ENCODE data around the gene LAX1. TPM values are rescaled to one million over a fixed set of nuclear protein-coding genes. Genes with fewer than 3 reads are reported as not detected.
"Not testable (repeated sequence)": the region's sequence is repeated elsewhere in the genome, so short reads cannot be mapped to it uniquely, and the experiment has no call there.

The LAX1 gene, protein sequence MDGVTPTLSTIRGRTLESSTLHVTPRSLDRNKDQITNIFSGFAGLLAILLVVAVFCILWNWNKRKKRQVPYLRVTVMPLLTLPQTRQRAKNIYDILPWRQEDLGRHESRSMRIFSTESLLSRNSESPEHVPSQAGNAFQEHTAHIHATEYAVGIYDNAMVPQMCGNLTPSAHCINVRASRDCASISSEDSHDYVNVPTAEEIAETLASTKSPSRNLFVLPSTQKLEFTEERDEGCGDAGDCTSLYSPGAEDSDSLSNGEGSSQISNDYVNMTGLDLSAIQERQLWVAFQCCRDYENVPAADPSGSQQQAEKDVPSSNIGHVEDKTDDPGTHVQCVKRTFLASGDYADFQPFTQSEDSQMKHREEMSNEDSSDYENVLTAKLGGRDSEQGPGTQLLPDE
- 1 to 10 TPM; 7.2 to 7.7 TPM for total RNA-seq

DNA sequence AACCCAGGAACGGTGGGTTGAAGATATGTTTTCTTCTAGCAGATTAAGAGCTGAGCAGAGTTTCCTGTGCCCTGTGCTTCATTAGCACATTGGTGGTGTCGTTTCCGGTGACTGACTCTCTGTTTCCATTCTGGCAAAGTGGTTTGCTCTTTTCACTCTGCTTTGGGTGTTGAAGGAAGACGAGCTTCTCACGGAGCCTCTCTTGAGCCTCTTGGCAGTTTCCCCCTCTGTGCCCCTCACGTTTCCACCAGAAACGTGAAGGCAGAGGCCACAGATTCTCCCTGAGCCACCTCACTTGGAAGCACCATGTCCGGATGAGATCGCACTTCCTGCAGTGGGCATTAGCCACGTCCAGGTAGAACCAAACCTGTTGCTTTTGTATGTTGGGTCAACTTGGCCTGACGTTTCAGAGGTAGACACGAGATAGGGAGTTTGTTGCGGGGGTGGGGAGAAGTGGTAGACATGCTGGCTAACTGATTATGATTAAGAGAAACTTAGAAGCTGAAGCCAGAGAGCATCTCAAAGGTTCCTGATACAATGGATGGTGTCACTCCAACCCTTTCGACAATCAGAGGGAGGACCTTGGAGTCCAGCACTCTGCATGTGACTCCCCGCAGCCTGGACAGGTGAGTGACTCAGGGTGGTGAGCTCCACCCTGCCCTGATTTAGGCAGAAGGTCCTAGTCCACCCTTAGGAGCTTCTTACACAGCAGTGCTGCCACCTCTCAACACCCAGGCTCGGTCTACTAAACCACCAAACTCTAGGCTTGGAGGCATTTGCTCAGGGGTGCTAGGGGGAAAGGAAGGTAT, at the start of gene LAX1:
TSS of gene LAX1 (plus strand) at position 155 of the 809 bp plus-strand sequence. CDS start at position 538, 383 bp downstream.
- peak; percentile 86 to 92 for ATAC-seq
- peak within 1 kb of the TSS; percentile 98 for H3K4me3 Mint-ChIP-seq
- no peaks in the 10 kb centered on the region for H3K36me3 Mint-ChIP-seq
- DNase-seq (ENCODE audit: low spot score), result peak; percentile 83
- H3K9me3 Mint-ChIP-seq, result no peaks in the 10 kb centered on the region
- H3K4me1 Mint-ChIP-seq (ENCODE audit: low read depth in 2 of 2), result peaks cover 38 to 43% of the 10 kb centered on the region in 2 donors
- H3K27me3 Mint-ChIP-seq, result no peaks in the 10 kb centered on the region
- H3K27ac Mint-ChIP-seq, result peak within 1 kb of the TSS; percentile 95 to 97

DNA sequence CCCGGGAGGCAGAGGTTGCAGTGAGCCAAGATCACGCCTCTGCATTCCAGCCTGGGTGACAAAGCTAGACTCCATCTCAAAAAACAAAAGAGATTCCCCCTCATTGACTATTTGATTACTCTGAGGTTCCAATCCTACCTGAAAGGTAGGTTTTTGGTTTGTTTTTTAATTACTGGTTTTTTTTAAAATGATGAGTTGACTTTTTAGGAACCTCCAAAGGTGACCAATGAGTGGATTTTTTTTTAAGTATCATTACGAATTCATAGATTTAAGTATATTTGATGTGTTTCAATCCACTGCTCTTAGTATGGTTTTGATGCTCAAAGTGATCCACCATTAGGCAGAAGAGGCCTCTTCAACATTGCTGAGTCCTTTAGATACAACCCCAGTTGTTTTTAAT, 47.9 kb upstream of the LAX1 start:
- H3K36me3 Mint-ChIP-seq, result peaks cover 9% of the 10 kb centered on the region

DNA sequence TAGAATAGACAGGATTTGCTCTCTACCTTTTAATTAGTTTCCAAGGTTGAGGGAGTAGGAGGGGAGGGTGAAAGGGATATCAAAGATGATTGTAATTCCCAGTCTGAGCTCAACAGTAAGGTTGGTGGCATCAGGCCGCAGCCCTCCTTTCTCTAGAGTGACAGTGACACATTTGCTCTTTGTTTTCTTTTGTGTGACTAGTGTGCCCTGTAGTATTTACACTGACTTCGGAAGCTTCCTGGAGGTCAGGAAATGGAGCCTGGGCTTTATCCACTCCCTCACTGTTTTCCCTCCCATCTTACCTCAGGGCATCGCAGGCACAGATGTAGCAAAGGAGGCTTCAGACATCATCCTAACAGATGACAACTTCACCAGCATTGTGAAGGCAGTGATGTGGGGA, 44.7 kb upstream of the LAX1 start:
- Mint-ChIP-seq H3K9me3 (no peaks in the 10 kb centered on the region), H3K27ac (no peak overlapping the region), H3K4me1 (ENCODE audit: low read depth in 2 of 2) (peaks cover 0 to 3% of the 10 kb centered on the region in 2 donors), H3K27me3 (no peaks in the 10 kb centered on the region), H3K4me3 (no peak overlapping the region), H3K36me3 (peaks cover 22% of the 10 kb centered on the region)
- ATAC-seq, result no peak
- DNase-seq (ENCODE audit: low spot score), result no peak

More for the DNA sequence above, 47.9 kb upstream of the LAX1 start:
- ATAC-seq (no peak), DNase-seq (ENCODE audit: low spot score) (no peak)
- Mint-ChIP-seq H3K27ac (no peak overlapping the region), H3K4me3 (no peak overlapping the region), H3K4me1 (ENCODE audit: low read depth in 2 of 2) (no peaks in the 10 kb centered on the region), H3K9me3 (no peaks in the 10 kb centered on the region), H3K27me3 (no peaks in the 10 kb centered on the region)

DNA sequence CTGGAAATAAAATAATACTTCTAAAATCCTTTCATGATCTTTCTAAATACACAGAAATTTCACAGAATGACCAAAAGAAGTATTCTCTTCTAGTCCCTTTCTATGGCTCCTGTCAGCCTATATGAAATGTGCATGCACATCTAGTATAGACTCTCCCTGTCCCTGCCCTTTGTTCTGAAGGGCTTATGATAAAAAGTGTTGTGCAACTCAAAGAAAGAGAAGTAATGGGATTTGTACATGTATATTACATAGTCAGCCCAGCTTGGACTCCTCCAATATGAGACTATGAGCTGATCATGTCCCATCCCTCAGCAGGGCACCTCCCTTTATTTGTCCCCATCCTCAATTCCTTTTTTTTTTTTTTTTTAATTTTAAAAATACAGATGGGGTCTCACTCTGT, 42.1 kb upstream of the LAX1 start:
- peak overlapping the region in 1 of 2 donors; percentile 5 for H3K27ac Mint-ChIP-seq
- H3K4me1 Mint-ChIP-seq (ENCODE audit: low read depth in 2 of 2), result peaks cover 5 to 12% of the 10 kb centered on the region in 2 donors
- H3K9me3 Mint-ChIP-seq, result no peaks in the 10 kb centered on the region
- ATAC-seq (no peak), DNase-seq (ENCODE audit: low spot score) (no peak)
- H3K27me3 Mint-ChIP-seq, result no peaks in the 10 kb centered on the region
- no peak overlapping the region for H3K4me3 Mint-ChIP-seq
- peaks cover 39% of the 10 kb centered on the region for H3K36me3 Mint-ChIP-seq

DNA sequence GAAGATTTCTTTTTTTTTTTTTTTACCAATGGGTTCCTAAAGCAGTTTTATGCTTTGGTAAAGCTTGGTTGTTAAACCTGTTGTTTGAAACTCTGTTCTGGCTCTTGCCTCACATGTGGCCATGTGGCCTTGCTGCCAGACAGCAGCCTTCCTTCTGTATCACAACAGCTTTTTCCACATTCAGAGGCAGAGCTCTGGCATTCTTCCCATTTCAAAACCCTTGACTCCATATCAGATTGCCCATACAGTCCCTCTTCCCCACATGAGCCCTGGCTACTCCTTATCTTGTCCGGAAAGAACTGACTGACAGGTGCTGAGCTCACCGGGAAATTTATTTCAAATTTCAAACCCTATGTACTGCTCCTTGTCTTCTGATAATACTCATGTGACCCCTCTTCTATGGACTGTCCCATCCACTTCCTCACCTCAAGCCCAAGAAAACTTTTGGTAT, 38.5 kb upstream of the LAX1 start:
- peak overlapping the region; percentile 65 to 74 for H3K27ac Mint-ChIP-seq
- H3K4me3 Mint-ChIP-seq, result no peak overlapping the region
- DNase-seq (ENCODE audit: low spot score), result no peak
- H3K27me3 Mint-ChIP-seq, result no peaks in the 10 kb centered on the region
- peaks cover 45% of the 10 kb centered on the region for H3K36me3 Mint-ChIP-seq
- H3K9me3 Mint-ChIP-seq, result no peaks in the 10 kb centered on the region
- H3K4me1 Mint-ChIP-seq (ENCODE audit: low read depth in 2 of 2), result peaks cover 16 to 23% of the 10 kb centered on the region in 2 donors
- ATAC-seq, result no peak

DNA sequence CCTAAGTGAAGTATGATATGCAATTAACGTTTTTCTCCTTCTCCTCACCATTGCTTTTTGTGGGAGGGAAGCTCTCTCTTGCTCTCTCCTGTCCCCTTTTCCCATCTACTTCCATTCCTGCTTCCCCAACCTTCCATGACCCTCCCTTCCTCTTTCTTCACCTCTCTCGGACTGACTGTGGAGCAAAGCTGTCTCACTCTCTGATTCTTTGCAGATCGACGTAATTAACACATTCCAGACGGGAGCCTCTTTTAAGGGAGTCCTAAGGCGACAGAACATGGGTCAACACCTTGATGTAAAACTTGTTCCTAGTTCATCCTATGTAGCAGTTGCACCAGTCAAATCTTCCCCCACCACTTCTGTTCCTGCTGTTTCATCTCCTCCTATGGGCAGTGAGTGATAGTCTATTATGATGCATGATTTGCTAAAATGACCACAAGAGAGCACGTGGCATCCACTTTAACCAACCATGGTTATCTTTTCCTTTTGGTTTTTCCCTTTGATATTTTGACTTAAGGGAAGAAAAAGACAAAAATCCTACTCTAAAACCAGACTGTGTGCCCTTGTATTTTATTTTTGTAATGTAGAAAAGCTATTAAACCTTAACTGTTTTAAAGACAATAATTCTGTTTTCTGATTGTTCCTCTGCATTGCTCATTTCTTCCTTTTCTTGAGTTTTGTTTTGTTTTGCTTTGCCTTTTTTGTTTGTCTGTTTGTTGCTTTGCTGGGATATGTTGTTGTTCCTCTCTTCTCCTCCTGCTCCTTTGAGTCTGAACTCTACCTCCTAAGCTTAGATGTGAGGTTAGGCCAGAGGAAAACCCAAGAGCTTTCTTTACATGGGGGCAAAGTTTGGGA, 31.7 kb upstream of the LAX1 start:
- no peak for ATAC-seq

DNA sequence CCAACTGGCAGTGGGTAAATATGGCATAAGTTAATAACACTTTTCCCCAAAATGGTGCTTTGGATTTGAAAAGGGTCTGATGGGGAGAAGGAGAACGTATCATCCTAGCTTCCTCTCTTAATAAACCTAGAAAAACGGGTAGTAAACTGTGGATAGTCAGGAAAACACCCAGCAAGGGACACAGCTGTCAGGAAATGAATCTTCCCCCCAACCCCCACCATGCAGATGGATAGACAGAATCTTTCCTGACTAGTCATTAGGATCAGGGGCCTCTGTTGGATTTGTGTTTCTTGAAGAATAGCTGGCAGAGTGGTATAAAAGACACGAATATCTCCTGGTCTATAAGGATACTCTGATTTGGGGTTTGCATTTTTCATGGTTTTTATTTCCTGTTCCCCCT, 22.5 kb upstream of the LAX1 start:
- DNase-seq (ENCODE audit: low spot score) (no peak), ATAC-seq (no peak)
- peaks cover 23 to 37% of the 10 kb centered on the region in 2 donors for H3K4me1 Mint-ChIP-seq (ENCODE audit: low read depth in 2 of 2)
- no peaks in the 10 kb centered on the region for H3K27me3 Mint-ChIP-seq
- H3K9me3 Mint-ChIP-seq, result no peaks in the 10 kb centered on the region
- H3K4me3 Mint-ChIP-seq, result no peak overlapping the region
- peaks cover 39% of the 10 kb centered on the region for H3K36me3 Mint-ChIP-seq
- H3K27ac Mint-ChIP-seq, result peak overlapping the region in 1 of 2 donors; percentile 80

More for the DNA sequence above, 31.7 kb upstream of the LAX1 start:
- no peaks in the 10 kb centered on the region for H3K27me3 Mint-ChIP-seq
- peaks cover 26% of the 10 kb centered on the region for H3K36me3 Mint-ChIP-seq
- H3K4me3 Mint-ChIP-seq, result no peak overlapping the region
- peaks cover 23 to 24% of the 10 kb centered on the region in 2 donors for H3K4me1 Mint-ChIP-seq (ENCODE audit: low read depth in 2 of 2)
- no peaks in the 10 kb centered on the region for H3K9me3 Mint-ChIP-seq
- no peak for DNase-seq (ENCODE audit: low spot score)
- H3K27ac Mint-ChIP-seq, result peak overlapping the region; percentile 24 to 67

DNA sequence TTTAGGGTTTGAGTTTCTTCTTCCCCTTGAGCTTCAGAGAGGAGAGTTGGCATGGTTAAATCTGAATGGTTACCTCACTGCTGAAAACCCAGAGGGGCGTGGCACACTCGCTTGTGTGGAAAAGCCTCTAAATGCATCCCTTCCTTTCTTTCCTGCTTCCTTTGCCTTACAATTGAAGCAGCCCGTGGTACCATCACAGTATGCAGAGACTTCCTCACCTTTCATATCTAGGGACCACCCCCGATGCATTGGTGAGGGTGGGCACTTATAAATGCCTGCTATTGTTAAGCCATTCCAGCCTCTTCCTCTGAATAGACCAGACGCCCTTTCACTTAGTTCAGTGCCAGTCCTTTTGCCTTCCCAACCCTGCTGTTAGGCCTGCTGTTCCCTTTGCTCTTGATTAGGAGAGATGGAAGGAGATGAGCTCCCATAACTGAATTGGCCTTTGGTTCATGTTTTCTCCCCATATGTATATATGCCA, 21.9 kb upstream of the LAX1 start:
- Mint-ChIP-seq H3K27ac (peak overlapping the region; percentile 80 to 96), H3K9me3 (no peaks in the 10 kb centered on the region), H3K4me3 (no peak overlapping the region), H3K27me3 (no peaks in the 10 kb centered on the region), H3K4me1 (ENCODE audit: low read depth in 2 of 2) (peaks cover 23 to 35% of the 10 kb centered on the region in 2 donors), H3K36me3 (peaks cover 39% of the 10 kb centered on the region)
- DNase-seq (ENCODE audit: low spot score) (no peak), ATAC-seq (no peak)

DNA sequence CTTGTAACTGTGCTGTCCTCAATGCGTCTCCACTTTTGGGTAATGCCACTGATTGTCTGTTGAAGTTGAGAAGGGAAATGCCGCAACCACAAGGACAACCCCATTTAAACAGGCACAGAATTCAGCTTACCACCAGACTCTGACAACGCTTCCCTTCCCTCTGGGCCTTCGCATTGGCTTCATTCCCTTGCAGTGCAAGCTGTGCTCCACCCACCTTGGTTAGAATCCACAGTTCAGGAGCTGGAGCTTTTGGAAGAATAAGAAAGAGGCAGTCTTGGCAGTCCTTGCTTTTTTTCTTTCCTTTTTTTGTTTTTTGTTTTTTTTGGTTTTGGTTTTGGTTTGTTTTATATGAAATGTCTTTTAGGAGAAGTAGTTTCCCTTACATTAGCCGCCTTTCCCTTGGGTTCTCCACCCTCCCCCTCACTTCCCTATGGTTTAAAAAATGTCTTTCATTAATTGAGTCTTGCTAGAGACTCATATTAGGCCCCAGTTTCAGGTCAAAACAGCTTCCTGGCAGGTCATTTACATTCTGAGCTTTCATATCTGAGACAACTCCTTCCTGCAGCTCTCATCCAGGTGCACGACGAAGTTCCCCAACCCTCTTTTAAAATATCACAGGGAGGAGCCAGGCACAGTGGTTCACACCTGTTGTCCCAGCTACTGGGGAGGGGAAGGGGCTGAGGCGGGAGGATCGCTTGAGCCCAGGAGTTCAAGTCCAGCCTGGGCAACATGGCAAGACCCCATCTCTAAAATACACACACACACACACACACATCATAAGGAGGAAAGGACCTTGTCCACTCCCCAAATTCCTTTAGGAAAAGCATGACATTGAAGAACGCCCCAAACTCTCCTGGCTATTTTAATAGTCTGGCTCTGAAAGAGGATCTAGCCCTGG, 20.7 kb upstream of the LAX1 start:
- Mint-ChIP-seq H3K4me1 (ENCODE audit: low read depth in 2 of 2) (peaks cover 18 to 29% of the 10 kb centered on the region in 2 donors), H3K27ac (peak overlapping the region; percentile 80 to 96), H3K9me3 (no peaks in the 10 kb centered on the region), H3K27me3 (no peaks in the 10 kb centered on the region), H3K36me3 (peaks cover 30% of the 10 kb centered on the region), H3K4me3 (peak overlapping the region; percentile 41)
- no peak for DNase-seq (ENCODE audit: low spot score)
- peak; percentile 46 to 77 for ATAC-seq

DNA sequence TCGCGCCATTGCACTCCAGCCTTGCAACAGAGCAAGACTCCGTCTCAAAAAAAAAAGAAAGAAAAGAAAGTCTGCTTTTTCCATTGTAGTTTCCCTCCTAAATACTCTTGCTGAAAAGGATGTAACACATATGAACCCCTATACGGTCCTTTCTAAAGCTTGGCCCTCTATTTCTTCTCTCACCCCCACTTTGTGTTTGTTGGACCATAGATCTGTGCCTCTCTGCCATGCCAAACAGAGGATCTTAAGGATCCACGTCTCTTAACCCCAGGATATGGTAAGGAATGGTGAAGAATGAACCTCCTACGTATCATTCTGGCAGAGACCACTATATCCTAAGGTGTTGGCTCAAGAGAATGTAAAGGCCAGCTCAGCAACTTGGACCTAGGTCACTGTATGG, 18.7 kb upstream of the LAX1 start:
- Mint-ChIP-seq H3K4me3 (no peak overlapping the region), H3K9me3 (no peaks in the 10 kb centered on the region), H3K36me3 (peaks cover 16% of the 10 kb centered on the region), H3K4me1 (ENCODE audit: low read depth in 2 of 2) (peaks cover 18 to 27% of the 10 kb centered on the region in 2 donors), H3K27ac (peak overlapping the region in 1 of 2 donors; percentile 61), H3K27me3 (no peaks in the 10 kb centered on the region)
- DNase-seq (ENCODE audit: low spot score), result no peak
- ATAC-seq, result no peak

DNA sequence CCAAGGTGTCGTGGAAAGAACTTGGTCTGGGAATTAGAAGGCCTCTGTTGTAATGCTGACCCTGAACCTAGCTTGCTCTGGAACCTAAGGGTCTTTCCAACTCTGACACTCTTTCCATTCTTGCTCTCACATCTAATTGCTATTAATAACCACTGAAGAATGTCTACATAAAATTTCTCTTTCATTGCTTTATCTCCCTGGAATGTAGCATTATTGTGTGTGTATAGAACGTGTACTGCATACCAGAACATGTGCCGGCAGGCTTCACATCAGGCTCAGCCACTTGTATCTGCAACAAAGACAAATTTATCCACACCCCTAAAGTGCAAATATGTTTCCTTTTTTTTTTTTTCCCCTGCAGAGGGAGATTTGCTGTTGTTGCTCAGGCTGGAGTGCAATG, 13.9 kb upstream of the LAX1 start:
- Mint-ChIP-seq H3K4me3 (no peak overlapping the region), H3K36me3 (no peaks in the 10 kb centered on the region), H3K27ac (no peak overlapping the region), H3K4me1 (ENCODE audit: low read depth in 2 of 2) (peaks cover 9 to 18% of the 10 kb centered on the region in 2 donors), H3K9me3 (no peaks in the 10 kb centered on the region), H3K27me3 (no peaks in the 10 kb centered on the region)
- DNase-seq (ENCODE audit: low spot score) (no peak), ATAC-seq (no peak)

DNA sequence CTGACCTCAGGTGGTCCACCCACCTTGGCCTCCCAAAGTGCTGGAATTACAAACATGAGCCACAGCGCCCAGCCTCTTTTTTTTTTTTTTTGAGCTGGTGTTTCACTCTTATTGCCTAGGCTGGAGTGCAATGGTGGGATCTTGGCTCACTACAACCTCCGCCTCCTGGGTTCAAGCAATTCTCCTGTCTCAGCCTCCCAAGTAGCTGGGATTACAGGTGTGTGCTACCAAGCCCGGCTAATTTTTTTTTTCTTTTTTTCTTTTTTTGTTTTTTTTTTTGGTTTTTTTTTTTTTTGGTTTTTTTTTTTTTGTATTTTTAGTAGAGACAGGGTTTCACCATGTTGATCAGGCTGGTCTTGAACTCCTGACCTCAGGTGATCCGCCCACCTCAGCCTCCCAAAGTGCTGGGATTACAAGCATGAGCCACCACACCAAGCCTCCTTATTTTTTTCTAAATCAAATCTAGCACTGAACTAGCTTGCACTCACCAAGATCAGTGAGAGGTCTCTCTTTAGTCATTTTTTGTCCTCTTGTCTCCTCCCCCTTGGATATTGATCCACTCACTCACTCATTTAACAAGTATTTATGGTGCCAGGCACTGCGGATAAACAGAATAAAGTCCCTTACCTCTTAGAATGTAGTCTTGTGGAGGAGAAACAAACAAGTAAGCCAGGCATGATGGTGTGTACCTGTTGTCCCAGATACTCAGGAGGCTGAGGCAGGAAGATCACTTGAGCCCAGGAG, 13.2 kb upstream of the LAX1 start:
- H3K9me3 Mint-ChIP-seq; DNase-seq (ENCODE audit: low spot score); H3K36me3 Mint-ChIP-seq; H3K4me3 Mint-ChIP-seq; H3K27ac Mint-ChIP-seq; ATAC-seq; H3K27me3 Mint-ChIP-seq: not testable (repeated sequence)
- peaks cover 13 to 25% of the 10 kb centered on the region in 2 donors for H3K4me1 Mint-ChIP-seq (ENCODE audit: low read depth in 2 of 2)

Data from natural killer cell treated with Interleukin-12 subunit alpha and Interleukin-12 subunit beta and Interleukin-15 and Interleukin-18, amount 100 ng/mL, for 72 hours (primary cell).